K562 (cell line): ENCODE measurements around the gene C17orf78. TPM values are rescaled to one million over a fixed set of nuclear protein-coding genes. Genes with fewer than 3 reads are reported as not detected.

Source experiments
- ATAC-seq: fragments of 200-7000 bp; cut with Tn5 transposase; 3 replicates; pipeline ENCODE4 v1.9.1; 2020; ENCODE audit warnings: moderate library complexity
- BruUV-seq: library from RNA; stranded (reverse); fragments of 400-500 nt; replicated peaks from 2 replicates; lab custom pipeline; 2021; lab: Mats Ljungman, UMichigan
- CTCF ChIA-PET: fragments of 300-600 bp; formaldehyde crosslinking; extraction: SDS; loops from one replicate; lab custom pipeline; 2021; ENCODE audit warnings: low intra/inter-chr PET ratio; lab: Yijun Ruan, JAX
- POLR2A ChIA-PET: fragments of 300-600, 350-650 bp; sonication (Branson Sonifier 250); formaldehyde crosslinking; extraction: SDS; loops from one replicate; lab custom pipeline; 2021; ENCODE audit warnings: antibody characterized with exemption, inconsistent platforms; lab: Yijun Ruan, JAX
- DNase-seq, 4 experiments: peaks; one replicate each; pipeline versions ENCODE4 v3.0.0 to v3.0.0-alpha.2; 2011 to 2018; ENCODE audit warnings: low spot score in 3 of 4, mixed read lengths in 3 of 4; ENCODE audit errors: extremely low read depth in 1 of 4
- FAIRE-seq: peaks from 2 replicates; lab custom pipeline; 2011; peaks lifted over from hg19 to GRCh38; lab: Jason Lieb, UNC
- H2AFZ ChIP-seq: 2 replicates; pipeline ENCODE4 v1.6.0; 2011; ENCODE audit warnings: low read depth, low read length, control low read depth, inconsistent platforms
- H3K27ac ChIP-seq: fragments of 200-600 bp; 3 replicates; pipeline ENCODE4 v1.8.0; 2011; ENCODE audit warnings: low read depth, mild to moderate bottlenecking, control low read depth, inconsistent platforms, low read length, moderate library complexity, mixed read lengths; ENCODE audit errors: extremely low read depth
- H3K27me3 ChIP-seq, 2 experiments: fragments of 300-600 bp in 1 of 2; 2 replicates in 1 of 2; 3 replicates in 1 of 2; pipeline versions ENCODE4 v1.6.0 to v1.8.0; 2011; ENCODE audit warnings: inconsistent platforms in 2 of 2, low read length in 2 of 2, mild to moderate bottlenecking in 1 of 2, mixed read lengths in 1 of 2, moderate library complexity in 1 of 2; ENCODE audit not compliant: control insufficient read depth in 2 of 2, insufficient read depth in 2 of 2
- H3K36me3 ChIP-seq: fragments of 300-600 bp; 3 replicates; pipeline ENCODE4 v1.8.0; 2011; ENCODE audit warnings: mild to moderate bottlenecking, low read length, inconsistent platforms; ENCODE audit not compliant: control insufficient read depth, insufficient read depth
- H3K4me1 ChIP-seq, 2 experiments: fragments of 200-600 bp in 1 of 2; replicated peaks in 1 of 2; 2 replicates in 1 of 2; 3 replicates in 1 of 2; pipeline versions ENCODE4 v1.5.1 to v1.8.0; 2011; ENCODE audit warnings: inconsistent platforms in 2 of 2, low read length in 2 of 2, mild to moderate bottlenecking in 1 of 2, mixed read lengths in 1 of 2, moderate library complexity in 1 of 2; ENCODE audit not compliant: control insufficient read depth in 2 of 2, insufficient read depth in 2 of 2
- H3K4me2 ChIP-seq: 2 replicates; pipeline ENCODE4 v1.6.1; 2011; ENCODE audit warnings: low read length, control low read depth, inconsistent platforms, mixed read lengths; ENCODE audit not compliant: insufficient read depth
- H3K4me3 ChIP-seq: fragments of 200-600 bp; sonication (generic), shearing (Covaris generic); 2 replicates; pipeline ENCODE4 v1.5.1; 2016; ENCODE audit warnings: control low read depth, inconsistent platforms
- H3K79me2 ChIP-seq: fragments of 200-600 bp; 3 replicates; pipeline ENCODE4 v1.8.0; 2011; ENCODE audit warnings: low read length, inconsistent platforms; ENCODE audit not compliant: control insufficient read depth, insufficient read depth
- H3K9ac ChIP-seq, 2 experiments: 2 replicates each; pipeline versions ENCODE4 v1.6.0 to v1.6.1; 2011; ENCODE audit warnings: low read depth in 2 of 2, low read length in 2 of 2, control low read depth in 1 of 2, inconsistent platforms in 1 of 2, mild to moderate bottlenecking in 1 of 2, mixed read lengths in 1 of 2; ENCODE audit not compliant: insufficient read depth in 1 of 2
- H3K9me1 ChIP-seq: one replicate; pipeline ENCODE4 v1.6.0; 2011; ENCODE audit warnings: inconsistent platforms, mild to moderate bottlenecking, low read length, moderate library complexity; ENCODE audit not compliant: control insufficient read depth, insufficient read depth
- H3K9me3 ChIP-seq: replicated peaks from 2 replicates; pipeline ENCODE4 v1.5.1; 2011; ENCODE audit warnings: low read depth, low read length, inconsistent platforms; ENCODE audit not compliant: control insufficient read depth, insufficient read depth
- H4K20me1 ChIP-seq: replicated peaks from 2 replicates; pipeline ENCODE4 v1.6.1; 2011; ENCODE audit warnings: low read length, inconsistent platforms, mixed read lengths; ENCODE audit not compliant: control insufficient read depth, insufficient read depth
- BRD4 ChIP-seq: fragments of 200-600 bp; sonication (generic); IDR thresholded peaks from 2 replicates; pipeline ENCODE4 v1.6.1; 2017; ENCODE audit warnings: inconsistent platforms
- ELF2 ChIP-seq: fragments of 250-450 bp; sonication (Bioruptor Pico); IDR thresholded peaks from 2 replicates; pipeline ENCODE4 v1.5.0; 2021; ENCODE audit warnings: mild to moderate bottlenecking
- EP300 ChIP-seq: IDR thresholded peaks from 2 replicates; pipeline ENCODE4 v1.6.1; 2012; ENCODE audit warnings: low read length, improper control_type of control experiment
- HMGN3 ChIP-seq: IDR thresholded peaks from 2 replicates; pipeline ENCODE4 v1.6.1; 2011; ENCODE audit warnings: borderline replicate concordance, low read depth, mild to moderate bottlenecking, mixed read lengths, low read length; ENCODE audit not compliant: insufficient read length; ENCODE audit errors: extremely low read depth
- MTA3 ChIP-seq: fragments of 450-650 bp; formaldehyde crosslinking; IDR thresholded peaks from 2 replicates; pipeline ENCODE4 v1.6.1; 2017; ENCODE audit warnings: mild to moderate bottlenecking, borderline replicate concordance
- NCOR1 ChIP-seq: fragments of 450-650 bp; IDR thresholded peaks from 2 replicates; pipeline ENCODE4 v1.6.1; 2016; ENCODE audit warnings: mild to moderate bottlenecking, moderate library complexity
- PHTF2 ChIP-seq: fragments of 250-450 bp; sonication (Bioruptor Pico); IDR thresholded peaks from 2 replicates; pipeline ENCODE4 v1.5.0; 2021; ENCODE audit warnings: mild to moderate bottlenecking
- RAD21 ChIP-seq, 2 experiments: fragments of 250-450 bp in 1 of 2; fragments of 450-650 bp in 1 of 2; sonication (Bioruptor Pico) in 1 of 2; formaldehyde crosslinking in 1 of 2; IDR thresholded peaks in 1 of 2; conservative IDR thresholded peaks in 1 of 2; 2 replicates each; pipeline versions ENCODE4 v1.4.0 to v1.8.0; 2020 to 2022; ENCODE audit warnings: mild to moderate bottlenecking in 2 of 2, moderate library complexity in 1 of 2
- SAFB ChIP-seq: fragments of 200-400 bp; formaldehyde crosslinking; IDR thresholded peaks from 2 replicates; pipeline ENCODE4 v1.6.1; 2017; ENCODE audit warnings: low read depth, low read length, borderline replicate concordance
- ZC3H11A ChIP-seq: IDR thresholded peaks from 2 replicates; pipeline ENCODE4 v1.6.1; 2012; ENCODE audit warnings: low read depth, low read length, improper control_type of control experiment
- ZNF431 ChIP-seq: sonication (generic); formaldehyde crosslinking; IDR thresholded peaks from 2 replicates; pipeline ENCODE4 v1.8.0; 2022; ENCODE audit warnings: mild to moderate bottlenecking, missing genetic modification reagents
- ZNF583 ChIP-seq: fragments of 250-450 bp; sonication (Bioruptor Pico); IDR thresholded peaks from 2 replicates; pipeline ENCODE4 v1.4.0; 2020
- WGBS: fragments of 100-300 bp; shearing (Covaris generic); methylation state at CpG from one replicate; pipeline ENCODE4 v1.1.6; 2016; ENCODE audit warnings: low coverage, mixed read lengths; ENCODE audit not compliant: insufficient coverage; ENCODE audit errors: missing lambda C conversion rate; 5-methylcytosine and 5-hydroxymethylcytosine counted together
- in situ Hi-C: fragments of 300-500 bp; cut with MboI; formaldehyde crosslinking; loops from 4 replicates; pipeline ENCODE4 v1.15.0; 2018; ENCODE audit warnings: inconsistent platforms, mixed read lengths
- intact Hi-C: fragments of 100-400 bp; cut with micrococcal nuclease; formaldehyde crosslinking; loops from 2 replicates; pipeline ENCODE4 v1.14.2; 2022
- polyA plus RNA-seq, 8 experiments: library from polyadenylated mRNA; depleted of rRNA in 4 of 8; stranded (reverse) in 5 of 8; unstranded in 3 of 8; fragments of >200 nt; fragmentation: Nextera tagmentation in 2 of 8; fragmentation: Illumina TruSeq in 1 of 8; extraction: Ambion mirVana in 2 of 8; extraction: Trizol in 1 of 8; gene quantifications; 2 replicates each; pipeline versions ENCODE4 v1.2.1 to v1.2.3, GENCODE V29; 2011 to 2014; ENCODE audit warnings: inconsistent platforms in 1 of 8, missing spikeins in 1 of 8
- total RNA-seq, 7 experiments: library from RNA; depleted of rRNA in 6 of 7; stranded (reverse); fragments of >200 nt in 6 of 7; fragmentation: Illumina TruSeq in 2 of 7; extraction: Trizol in 2 of 7; gene quantifications; 2 replicates each; pipeline versions ENCODE4 v1.2.1 to v1.2.3, GENCODE V29; 2011 to 2021; ENCODE audit warnings: low replicate concordance in 1 of 7
- TF ChIP-seq, protein P1 (sequence below): sonication (generic); formaldehyde crosslinking; IDR thresholded peaks from 2 replicates; pipeline ENCODE4 v1.8.0; 2023; ENCODE audit warnings: mild to moderate bottlenecking, missing genetic modification reagents
- TF ChIP-seq, protein P2 (sequence below): fragments of 450-650 bp; formaldehyde crosslinking; IDR thresholded peaks from 2 replicates; pipeline ENCODE4 v1.4.0; 2022; ENCODE audit warnings: missing genetic modification characterization
- TF ChIP-seq, protein P3 (sequence below): fragments of 250-450 bp; sonication (Bioruptor Pico); IDR thresholded peaks from 2 replicates; pipeline ENCODE4 v1.8.0; 2021; ENCODE audit warnings: mild to moderate bottlenecking, moderate library complexity
- TF ChIP-seq, protein P4 (sequence below): fragments of 450-650 bp; formaldehyde crosslinking; IDR thresholded peaks from 2 replicates; pipeline ENCODE4 v1.4.0; 2020; ENCODE audit warnings: mild to moderate bottlenecking, moderate library complexity

Gene C17orf78
- total and polyA plus RNA-seq, 9 of the 15 experiments (the other 6 are each of a cell fraction or from before 2014, with no cell fraction given) = not detected

DNA sequence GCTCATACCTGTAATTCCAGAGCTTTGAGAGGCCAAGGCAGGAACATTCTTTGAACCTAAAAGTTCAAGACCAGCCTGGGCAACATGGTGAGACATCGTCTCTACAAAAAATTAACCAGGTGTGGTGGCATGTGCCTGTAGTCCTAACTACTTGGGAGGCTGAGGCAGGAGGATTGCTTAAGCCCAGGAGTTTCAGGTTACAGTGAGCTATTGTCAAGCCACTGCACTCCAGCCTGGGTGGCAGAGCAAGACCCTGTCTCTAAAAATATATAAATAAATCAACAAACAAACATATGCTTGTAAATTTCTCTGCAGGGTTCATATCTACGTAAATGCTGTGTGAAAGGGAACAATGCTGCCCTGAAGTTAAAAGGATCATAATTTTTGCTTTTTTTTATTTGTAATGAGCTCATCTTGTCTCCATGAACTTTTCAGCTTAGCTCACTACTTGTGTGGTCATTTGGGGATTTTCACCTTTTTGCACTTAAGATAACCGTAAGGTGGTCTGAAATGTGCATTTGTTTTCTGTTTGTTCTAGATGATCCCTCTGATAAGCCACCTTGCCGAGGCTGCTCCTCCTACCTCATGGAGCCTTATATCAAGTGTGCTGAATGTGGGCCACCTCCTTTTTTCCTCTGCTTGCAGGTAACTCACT, 47.3 kb downstream of the C17orf78 start:
- Histone ChIP-seq H3K4me3 (no peak overlapping the region), H3K36me3 (peaks cover 73% of the 10 kb centered on the region), H4K20me1 (no peaks in the 10 kb centered on the region), H3K27ac (no peak overlapping the region), H3K9ac (no peak overlapping the region), H3K9me1 (no peaks in the 10 kb centered on the region), H3K4me1 (no peaks in the 10 kb centered on the region), H3K79me2 (no peaks in the 10 kb centered on the region), H2AFZ (no peak overlapping the region), H3K4me2 (no peak overlapping the region), H3K27me3 (no peaks in the 10 kb centered on the region), H3K9me3 (no peaks in the 10 kb centered on the region)
- FAIRE-seq = no peak
- CTCF ChIA-PET = no interaction called here
- no TSS peak for BruUV-seq
- intact Hi-C loops = no loop called here
- in situ Hi-C loops = no loop called here
- TF ChIP-seq, protein P1, sequence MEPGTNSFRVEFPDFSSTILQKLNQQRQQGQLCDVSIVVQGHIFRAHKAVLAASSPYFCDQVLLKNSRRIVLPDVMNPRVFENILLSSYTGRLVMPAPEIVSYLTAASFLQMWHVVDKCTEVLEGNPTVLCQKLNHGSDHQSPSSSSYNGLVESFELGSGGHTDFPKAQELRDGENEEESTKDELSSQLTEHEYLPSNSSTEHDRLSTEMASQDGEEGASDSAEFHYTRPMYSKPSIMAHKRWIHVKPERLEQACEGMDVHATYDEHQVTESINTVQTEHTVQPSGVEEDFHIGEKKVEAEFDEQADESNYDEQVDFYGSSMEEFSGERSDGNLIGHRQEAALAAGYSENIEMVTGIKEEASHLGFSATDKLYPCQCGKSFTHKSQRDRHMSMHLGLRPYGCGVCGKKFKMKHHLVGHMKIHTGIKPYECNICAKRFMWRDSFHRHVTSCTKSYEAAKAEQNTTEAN (CRISPR knock-in tag) = no peak
- TF ChIP-seq RAD21 (CRISPR knock-in tag; conservative IDR thresholded peaks at IDR 0.05 in 1 of 2, IDR thresholded peaks at IDR 0.05 in 1 of 2) (no peak), ZNF431 (CRISPR knock-in tag) (no peak), EP300 (no peak), NCOR1 (no peak), HMGN3 (no peak), BRD4 (no peak), ELF2 (CRISPR knock-in tag) (no peak), ZNF583 (no peak), SAFB (no peak), ZC3H11A (no peak), MTA3 (no peak), PHTF2 (CRISPR knock-in tag) (no peak)
- TF ChIP-seq, protein P2, sequence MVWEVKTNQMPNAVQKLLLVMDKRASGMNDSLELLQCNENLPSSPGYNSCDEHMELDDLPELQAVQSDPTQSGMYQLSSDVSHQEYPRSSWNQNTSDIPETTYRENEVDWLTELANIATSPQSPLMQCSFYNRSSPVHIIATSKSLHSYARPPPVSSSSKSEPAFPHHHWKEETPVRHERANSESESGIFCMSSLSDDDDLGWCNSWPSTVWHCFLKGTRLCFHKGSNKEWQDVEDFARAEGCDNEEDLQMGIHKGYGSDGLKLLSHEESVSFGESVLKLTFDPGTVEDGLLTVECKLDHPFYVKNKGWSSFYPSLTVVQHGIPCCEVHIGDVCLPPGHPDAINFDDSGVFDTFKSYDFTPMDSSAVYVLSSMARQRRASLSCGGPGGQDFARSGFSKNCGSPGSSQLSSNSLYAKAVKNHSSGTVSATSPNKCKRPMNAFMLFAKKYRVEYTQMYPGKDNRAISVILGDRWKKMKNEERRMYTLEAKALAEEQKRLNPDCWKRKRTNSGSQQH = no peak
- TF ChIP-seq, protein P3, sequence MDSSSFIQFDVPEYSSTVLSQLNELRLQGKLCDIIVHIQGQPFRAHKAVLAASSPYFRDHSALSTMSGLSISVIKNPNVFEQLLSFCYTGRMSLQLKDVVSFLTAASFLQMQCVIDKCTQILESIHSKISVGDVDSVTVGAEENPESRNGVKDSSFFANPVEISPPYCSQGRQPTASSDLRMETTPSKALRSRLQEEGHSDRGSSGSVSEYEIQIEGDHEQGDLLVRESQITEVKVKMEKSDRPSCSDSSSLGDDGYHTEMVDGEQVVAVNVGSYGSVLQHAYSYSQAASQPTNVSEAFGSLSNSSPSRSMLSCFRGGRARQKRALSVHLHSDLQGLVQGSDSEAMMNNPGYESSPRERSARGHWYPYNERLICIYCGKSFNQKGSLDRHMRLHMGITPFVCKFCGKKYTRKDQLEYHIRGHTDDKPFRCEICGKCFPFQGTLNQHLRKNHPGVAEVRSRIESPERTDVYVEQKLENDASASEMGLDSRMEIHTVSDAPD (CRISPR knock-in tag) = no peak
- TF ChIP-seq, protein P4, sequence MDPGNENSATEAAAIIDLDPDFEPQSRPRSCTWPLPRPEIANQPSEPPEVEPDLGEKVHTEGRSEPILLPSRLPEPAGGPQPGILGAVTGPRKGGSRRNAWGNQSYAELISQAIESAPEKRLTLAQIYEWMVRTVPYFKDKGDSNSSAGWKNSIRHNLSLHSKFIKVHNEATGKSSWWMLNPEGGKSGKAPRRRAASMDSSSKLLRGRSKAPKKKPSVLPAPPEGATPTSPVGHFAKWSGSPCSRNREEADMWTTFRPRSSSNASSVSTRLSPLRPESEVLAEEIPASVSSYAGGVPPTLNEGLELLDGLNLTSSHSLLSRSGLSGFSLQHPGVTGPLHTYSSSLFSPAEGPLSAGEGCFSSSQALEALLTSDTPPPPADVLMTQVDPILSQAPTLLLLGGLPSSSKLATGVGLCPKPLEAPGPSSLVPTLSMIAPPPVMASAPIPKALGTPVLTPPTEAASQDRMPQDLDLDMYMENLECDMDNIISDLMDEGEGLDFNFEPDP = no peak
- DNase-seq = no peak
- ATAC-seq = no peak
- 67% methylated on average over 4 of the region's 4 CpGs for WGBS
- POLR2A ChIA-PET = interaction anchor here (1.1 to 1.3 kb wide), 3 partner anchors 12 to 124 kb away, joined by 4 to 5 read pairs (median 5); partner anchors contain the start of genes ACACA and TADA2A
